HG03097 (cell line): Measurements from ENCODE around the gene GSE1.

ENCODE experiments used
- ATAC-seq: cut with Tn5 transposase; IDR thresholded peaks from one replicate; pipeline ENCODE4 v1.9.1; 2021; ENCODE audit not compliant: unreplicated experiment, low FRiP score

GSE1 gene

DNA sequence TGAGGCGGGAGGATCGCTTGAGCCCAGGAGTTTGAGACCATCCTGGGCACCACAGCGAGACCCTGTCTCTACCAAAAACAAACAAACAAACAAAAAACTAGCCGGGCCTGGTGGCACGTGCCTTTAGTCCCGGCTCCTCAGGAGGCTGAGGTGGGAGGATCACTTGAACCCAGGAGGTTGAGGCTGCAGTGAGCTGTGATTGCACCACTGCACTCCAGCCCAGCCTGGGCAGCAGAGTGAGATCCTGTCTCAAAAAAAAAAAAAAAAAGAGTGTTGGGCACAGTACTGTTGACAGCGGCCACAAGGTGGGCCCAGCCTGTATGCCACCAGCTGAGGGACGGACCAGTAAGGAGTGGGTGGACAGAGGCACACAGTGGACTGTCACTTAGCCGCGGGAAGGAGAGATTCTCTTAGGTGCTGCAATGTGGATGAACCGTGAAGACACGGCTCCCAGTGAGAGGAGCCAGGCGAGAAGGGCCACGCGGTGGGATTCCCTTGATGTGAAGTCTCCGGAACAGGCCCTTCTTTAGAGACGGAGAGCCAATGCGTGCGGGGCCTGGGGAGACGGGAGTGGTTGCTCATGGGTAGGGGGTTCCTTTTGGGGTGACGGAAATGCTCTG lies 31.1 kb downstream of the GSE1 start:
- no peak for ATAC-seq

DNA sequence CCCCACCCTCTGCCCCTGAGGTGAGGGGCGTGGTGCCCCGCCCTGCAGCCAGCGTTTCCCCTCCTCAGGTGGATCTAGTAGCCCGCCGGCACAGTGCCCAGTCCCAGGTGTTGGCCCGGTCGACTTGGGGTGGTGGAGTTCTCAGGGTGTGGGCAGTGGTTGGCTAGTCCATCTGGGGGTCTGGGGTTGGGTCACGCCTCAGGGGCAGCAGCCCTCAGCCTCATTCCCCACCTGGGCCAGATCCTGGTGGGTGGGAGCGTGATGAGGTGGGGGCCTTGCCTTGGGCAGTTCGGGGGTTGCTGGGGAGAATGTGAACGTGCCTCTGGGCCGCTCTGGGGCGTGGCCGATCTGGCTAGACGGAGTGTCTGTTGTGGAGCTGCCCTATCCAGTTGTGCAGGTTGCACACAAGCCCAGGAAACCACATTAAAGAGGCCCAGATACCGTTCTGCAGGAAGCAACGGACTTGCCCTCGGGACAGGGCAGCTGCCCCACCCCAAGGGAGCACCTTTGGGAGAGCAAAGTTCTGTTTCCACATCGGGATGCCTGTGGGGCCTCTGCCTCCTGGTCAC lies 32.0 kb downstream of the GSE1 start:
- ATAC-seq = no peak

DNA sequence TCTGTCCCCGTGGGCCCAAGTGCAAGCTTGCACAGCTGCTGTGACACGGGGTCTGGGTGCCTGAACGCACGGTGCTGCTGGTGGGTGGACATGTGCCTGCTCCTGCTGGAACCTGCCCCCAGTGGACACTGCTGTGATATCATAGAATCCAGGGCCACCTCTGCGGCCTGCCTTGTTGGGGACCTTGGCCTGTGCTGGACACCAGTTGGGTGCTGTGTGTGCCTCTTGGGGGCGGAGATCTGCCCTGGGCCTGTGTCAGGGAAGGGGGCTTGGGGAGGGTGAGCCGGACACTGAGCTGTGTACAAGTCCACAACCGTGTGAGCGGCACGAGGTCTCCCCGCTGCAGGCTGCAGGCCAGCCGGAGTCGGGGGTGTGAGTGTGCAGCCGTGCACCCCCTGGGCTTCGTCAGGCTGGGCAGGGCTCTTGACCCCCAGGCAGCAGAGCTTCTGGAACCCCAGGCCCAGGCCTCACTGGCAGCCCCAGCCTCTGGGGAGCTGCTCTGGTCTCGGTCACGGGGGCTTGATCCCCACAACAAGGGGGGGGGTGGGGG lies 33.3 kb downstream of the GSE1 start:
- no peak for ATAC-seq

DNA sequence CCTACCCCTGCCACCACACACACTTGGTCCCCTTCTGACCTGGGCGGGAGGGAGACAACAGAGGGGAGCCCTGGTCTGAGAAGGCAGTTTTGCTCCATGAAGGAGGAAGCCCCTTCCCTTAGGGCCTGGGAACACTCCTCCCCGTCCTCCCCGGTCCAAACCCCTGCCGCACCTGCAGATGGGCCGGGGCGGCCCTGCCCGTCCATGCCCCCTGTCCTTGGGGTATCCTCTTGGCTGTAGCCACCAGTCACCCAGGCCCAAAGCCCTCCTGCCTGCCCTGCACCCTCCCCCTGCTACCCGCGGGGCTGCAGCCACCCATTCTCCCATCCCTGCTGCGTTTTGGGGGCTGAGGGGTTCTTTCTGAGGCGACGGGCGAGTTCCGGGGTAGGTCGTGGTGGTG lies 33.9 kb downstream of the GSE1 start:
- ATAC-seq = no peak

DNA sequence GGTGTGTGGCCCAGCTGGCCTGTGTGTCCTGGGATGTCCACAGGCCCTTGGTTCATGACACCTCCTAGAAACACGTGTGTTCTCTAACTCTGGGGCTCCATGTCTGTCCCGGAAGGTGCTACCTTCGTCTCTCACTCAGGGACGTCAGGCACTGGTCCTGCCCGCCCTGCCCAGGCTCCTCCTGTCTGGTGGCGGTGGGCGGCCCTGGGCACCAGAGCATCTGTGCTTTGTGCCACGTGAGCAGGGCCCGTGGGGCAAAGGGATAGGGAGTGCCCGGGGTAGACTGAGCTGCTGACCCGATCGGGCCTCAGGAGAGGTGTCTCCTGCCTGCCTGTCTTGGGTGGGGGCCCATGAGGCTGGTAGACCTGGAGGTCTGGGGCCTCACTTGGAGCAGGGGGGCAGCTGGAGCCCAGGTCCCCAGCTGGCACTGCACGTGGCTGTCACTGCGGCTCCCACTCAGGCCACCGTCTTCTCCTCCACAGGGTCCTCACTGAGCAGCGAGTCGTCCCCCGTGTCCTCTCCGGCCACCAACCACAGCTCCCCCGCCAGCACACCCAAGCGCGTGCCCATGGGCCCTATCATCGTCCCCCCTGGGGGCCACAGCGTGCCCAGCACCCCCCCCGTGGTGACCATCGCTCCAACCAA lies 35.1 kb downstream of the GSE1 start:
- no peak for ATAC-seq

DNA sequence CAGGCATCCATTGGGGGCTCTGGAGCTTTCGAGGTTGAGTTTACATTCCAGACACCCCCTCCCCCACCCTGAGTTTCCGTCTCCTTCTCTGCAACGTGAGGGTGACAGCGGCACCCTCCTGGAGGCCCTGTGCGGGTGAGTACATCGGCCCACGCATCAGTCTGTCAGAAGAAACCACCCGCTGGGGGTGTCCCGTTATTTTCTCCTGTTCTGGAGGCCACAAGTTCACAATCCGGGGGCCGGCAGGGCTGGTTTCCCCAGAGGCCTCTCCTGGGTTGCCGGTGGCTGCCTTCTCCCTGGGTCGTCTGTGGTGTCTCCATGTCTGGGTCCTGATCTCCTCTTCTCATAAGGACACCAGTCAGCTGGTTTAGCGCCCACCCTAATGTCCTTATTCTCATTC lies 35.7 kb downstream of the GSE1 start:
- ATAC-seq = no peak

DNA sequence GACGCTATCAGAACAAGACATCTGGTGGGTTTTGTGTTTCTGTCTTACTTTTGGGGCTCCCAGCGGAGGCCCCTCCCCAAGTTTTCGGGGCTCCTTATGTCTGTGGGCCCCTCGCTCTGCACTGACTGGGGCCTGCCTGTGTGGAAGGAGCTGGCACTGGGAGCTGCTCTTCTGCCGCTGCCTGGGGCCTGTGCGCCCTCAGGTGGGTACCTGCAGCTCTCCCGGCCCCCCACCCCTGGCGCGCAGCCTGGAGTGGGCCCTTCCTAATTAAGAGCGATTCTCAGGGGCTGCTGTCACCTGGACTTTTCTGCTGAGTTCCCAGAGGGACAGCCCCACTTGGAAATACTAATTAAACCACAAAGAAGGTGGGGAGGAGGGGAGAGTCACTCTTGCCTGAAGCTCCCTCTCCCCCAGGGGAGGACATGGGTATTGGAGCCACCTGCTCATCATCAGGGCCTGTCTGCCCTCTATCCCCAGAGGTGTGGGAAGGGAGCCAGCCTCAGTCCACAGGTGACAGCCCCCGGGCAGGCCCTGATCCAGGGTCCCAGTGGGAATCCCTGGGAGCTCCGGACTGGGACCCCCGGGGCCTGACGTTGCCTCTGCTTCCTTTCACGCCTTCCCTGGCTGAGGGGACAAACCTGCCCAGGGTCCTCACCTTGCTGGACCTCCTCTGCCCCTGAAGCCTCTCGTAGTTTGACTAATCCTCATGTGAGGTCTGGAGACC lies 36.5 kb downstream of the GSE1 start:
- ATAC-seq = no peak

DNA sequence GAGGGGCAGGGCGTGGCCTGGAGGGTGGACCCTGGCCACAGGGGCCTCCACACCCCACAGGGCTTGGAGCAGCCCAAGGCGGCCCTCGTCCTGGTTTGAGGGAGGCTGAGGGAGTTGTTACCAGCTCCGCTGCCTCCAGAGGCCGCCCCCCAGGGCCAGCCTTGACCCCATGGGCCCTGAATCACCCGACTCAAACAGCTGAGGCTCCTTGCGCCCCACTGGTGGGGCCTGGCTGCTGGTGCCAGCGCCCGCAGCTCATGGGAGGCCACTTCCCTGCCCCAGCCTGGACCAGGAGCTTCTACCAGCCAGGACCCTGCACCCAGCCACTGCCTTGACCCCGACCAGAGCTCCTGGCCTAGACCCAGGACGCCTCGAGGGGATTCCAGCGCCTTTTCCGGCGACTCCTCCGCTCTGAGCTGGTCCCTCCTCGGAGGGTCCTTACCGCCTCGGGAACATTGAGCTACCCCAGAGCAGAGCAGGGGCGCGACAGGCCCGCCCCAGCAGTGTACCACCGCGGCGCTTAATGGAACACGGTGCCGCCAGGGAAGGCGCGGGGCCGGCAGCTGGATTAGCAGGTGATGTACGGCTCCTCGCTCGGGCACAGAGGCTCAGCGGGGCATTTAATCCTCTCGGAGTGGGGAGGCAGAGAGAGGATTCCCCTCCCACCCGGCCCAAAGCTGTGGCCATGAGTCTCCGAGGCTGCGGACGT lies 37.2 kb downstream of the GSE1 start:
- no peak for ATAC-seq

DNA sequence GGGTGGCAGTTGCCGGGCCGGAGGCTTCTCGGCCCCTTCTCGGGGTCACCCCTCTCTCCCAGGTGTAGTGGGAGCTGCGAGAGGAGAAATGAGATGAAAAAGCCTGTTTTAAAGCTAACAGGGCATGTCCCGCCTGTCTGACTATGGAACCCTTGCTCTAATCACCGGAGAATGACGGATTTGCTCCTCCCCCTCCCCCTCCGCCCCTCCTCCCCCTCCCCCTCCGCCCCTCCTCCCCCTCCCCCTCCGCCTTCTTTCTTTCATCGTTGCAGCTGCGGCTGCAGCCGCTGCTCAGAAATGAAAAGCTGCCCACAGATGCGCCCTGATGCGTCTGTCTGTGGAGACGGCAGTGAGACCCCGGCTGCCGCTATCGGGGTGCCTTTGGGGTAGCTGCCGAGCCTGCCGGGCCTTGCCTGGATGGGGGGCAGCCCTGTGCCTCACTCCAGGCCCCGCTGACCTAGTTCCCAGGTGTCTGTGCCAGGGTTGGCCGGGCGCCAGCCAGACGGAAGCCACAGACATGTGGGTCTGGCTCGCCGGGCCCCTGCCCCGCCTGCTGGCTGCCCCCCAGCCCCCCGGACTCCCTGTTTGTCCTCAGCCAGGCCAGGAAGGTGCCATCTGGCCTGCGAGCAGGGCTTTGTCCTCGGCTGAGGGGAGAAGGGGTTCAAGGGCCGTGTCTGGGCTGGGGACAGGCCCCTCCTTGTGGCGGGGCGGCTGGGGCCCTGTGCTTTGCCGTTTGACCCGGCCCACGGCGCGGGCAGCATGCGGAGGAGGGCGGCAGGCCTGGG lies 37.9 kb downstream of the GSE1 start:
- no peak for ATAC-seq

DNA sequence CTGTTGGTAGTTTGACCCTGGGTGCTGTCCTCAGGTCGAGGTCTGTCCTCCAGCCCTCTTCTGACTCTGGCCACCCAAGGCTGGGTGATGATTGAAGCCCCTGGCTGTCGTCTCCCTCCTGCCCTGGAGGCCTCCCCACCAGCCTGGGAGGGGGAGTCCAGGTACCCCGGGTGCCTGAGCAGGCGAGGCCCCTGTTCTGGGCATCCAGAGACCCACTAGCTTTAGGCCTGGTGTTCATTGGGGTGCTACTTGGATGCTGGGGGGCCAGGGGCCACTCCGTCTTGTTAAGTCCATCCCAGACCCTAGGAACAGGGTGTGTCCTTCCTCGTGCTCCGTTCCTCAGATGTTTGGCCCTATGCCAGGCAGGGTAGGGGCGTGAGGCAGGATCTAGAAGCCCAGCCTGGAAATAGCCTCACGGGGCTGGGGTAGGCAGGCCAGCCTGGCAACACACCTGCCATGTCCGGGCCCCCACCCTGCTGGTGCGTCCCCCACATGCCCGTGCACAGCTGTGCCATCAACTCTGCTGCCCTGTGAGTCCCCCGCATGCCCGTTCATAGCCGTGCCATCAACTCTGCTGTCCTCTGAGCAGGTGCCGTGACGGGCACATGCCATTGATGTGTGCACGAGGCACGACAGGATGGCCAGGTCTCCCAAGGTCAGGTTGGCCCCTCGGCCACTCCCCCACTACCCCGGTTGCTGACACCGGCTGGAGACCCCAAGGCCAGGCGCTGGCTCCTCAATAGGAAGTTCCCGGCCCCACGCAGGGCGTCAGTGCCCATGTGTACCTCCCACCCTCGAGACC lies 38.7 kb downstream of the GSE1 start:
- ATAC-seq = no peak

DNA sequence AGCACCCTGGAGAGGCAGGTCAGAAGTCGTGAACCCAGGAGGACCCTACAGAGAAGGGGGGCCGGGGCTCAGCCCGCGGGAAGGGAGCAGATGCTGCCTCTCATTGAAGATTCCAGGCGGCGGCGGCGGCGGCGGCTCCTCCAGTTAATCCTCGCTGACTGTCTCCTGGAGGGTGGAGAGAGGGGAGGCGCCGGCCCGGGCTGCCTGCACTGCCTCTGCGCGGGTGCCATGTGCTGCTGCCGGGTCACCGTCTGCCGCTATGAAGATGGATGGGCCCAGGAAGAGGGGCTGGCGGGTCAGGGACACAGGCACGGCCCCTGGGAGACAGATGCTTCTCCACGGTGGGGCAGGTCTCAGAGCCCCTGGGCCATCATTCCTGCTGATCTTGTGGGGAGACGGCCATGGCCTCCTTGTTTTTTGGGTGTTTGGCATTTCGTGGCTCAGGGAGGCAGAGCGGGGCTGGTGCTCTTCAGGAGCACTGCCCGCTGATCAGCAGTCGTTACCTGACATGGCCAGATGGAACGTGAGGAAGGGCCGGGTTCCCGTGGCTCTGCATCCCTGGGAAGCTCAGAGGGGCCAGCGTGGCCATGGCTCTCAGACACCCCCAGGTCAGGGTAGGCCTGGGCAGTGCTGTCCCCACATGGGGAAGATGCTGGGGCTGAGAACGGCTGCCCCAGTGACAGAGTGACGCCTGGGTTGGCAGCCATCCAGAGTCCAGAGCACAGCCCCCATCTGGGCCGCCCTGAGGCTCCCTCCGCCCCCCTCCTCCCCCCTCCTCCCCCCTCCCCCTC lies 39.5 kb downstream of the GSE1 start:
- no peak for ATAC-seq

DNA sequence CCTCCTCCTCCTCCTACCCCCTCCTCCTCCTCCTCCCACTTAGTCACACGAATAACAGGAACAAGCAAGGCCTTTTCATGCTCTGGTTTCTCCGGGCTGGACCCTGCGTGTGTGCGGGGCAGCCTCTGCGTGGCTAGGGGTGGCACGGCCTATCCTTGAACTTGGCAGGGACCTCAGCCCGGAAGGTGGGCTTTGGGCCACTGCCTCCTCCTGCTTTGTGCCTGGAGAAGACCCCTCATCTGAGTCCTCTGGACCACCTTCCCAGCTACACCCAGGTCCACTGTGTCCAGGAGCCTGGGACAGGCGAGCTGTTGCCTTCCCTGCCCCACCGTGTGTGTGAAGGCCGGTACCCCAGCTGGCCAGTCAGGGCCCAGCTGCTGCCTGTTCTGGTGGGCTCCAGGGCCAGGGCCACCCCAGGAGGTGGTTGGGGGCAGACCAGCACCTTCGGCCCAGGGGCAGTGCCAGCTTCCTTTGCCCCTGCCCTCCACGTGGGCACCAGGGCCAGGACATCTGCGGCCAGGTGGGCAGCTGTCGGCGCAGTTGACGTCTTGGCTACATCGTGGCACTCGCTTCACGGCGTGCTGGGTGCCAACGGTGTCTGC lies 40.3 kb downstream of the GSE1 start:
- no peak for ATAC-seq

DNA sequence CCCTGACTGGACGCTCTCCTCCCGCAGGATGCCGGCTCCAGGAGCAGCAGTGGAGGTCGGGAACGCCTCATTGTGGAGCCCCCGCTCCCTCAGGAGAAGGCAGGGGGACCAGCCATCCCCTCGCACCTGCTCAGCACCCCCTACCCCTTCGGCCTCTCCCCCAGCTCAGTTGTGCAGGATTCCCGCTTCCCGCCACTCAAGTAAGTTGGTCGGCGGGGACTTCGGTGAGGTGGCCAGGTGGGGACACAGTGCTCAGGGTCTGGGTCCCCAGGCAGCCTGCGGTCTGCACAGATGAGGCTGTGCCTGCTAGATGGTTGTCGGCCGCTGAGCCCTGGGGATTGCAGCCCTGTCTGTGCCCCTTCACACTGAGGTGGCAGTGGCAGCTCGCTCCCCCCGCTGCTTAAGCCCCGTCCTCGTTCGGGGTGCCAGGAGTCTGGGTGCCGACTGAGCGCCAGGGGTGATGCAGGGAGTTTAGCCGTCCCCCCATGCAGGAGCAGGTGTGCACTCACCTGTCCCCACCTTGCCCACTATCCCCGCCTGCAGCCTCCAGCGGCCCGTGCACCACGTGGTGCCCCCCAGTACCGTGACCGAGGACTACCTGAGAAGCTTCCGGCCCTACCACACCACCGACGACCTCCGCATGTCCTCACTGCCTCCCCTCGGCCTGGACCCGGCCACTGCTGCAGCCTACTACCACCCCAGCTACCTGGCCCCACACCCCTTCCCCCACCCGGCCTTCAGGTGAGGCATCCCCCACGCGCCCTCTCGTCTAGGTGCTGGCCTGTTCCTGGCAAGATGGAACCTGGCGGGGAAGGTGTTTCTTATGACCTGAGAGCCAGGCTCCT lies 41.4 kb downstream of the GSE1 start:
- no peak for ATAC-seq

DNA sequence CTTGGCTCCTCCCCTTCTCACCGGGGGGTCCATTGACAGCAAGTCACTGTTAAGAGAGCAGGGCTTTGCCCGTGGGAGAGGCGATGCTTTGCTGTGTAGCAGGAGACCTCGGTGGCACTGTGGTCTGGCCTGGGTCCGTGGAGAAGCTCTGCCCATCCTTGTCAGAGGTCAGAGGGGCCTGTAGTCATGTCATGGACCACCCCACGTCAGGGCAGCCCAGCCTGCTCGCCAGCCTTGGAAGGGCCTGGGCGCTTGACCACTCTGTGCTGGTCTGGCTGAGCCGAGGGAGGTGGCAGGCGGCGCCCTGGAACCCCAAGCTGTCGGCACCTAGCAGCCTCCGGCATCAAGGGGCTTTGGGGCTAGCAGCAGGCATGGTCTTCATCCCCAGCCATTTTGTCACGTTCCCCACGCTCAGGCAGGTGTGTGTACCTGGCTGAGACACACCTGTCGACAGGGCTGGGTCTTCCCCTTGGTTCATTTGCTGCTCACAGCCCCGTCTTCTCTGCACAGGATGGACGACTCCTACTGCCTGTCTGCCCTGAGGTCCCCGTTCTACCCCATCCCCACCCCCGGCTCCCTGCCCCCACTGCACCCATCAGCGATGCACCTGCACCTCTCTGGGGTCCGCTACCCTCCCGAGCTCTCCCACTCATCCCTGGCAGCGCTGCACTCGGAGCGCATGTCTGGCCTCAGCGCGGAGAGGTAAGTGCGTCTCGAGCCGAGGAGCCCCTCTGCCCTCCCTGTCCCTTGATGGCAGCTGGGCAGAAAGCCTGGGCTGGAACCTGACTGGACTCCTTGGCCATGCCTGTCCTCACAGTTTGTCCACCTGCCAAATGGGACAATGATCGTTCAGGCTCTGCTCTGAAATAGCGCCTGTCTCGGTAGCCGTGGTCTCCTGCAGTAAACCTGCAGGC lies 42.4 kb downstream of the GSE1 start:
- ATAC-seq = no peak

DNA sequence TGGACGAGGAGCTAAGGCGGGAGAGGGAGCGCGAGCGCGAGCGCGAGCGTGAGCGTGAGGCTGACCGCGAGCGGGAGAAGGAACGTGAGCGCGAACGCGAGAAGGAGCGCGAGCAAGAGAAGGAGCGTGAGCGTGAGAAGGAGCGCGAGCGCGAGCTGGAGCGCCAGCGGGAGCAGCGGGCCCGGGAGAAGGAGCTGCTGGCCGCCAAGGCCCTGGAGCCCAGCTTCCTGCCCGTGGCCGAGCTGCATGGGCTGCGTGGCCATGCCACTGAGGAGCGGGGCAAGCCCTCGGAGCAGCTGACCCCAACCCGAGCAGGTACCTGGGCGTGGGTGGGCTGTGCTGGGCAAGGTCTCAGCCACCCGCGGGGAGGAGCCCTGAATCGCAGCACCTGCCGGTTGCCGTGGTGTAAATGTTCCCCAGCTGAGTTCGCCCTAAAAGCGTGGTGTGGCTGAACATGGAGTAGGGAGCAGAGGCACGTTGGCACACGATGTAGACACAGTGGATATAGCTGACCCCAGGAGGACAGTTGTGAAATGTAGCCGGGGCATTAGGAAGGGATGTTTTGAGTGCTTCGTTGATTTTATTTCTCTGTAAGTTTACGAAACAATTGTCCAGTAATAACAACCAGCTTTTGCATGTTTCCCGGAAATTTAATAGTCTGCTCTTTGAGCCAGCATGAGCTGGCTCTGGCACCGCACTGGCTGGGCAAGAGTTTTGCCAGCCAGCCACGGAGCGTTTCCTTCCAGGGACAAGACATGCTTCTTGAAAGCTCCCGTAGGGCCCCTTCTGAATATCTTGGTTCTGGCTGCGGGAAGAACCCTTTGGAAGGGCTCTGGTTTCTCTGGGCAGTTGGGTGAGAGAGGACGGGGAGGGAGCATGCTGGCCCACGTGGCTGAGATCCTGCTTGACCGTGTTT lies 43.5 kb downstream of the GSE1 start:
- ATAC-seq = no peak
